ENCODE results near the gene GLIS1. TPM values are rescaled to one million over a fixed set of nuclear protein-coding genes. Genes with fewer than 3 reads are reported as not detected.

Gene GLIS1
- not detected in 2 replicates for total RNA-seq

DNA sequence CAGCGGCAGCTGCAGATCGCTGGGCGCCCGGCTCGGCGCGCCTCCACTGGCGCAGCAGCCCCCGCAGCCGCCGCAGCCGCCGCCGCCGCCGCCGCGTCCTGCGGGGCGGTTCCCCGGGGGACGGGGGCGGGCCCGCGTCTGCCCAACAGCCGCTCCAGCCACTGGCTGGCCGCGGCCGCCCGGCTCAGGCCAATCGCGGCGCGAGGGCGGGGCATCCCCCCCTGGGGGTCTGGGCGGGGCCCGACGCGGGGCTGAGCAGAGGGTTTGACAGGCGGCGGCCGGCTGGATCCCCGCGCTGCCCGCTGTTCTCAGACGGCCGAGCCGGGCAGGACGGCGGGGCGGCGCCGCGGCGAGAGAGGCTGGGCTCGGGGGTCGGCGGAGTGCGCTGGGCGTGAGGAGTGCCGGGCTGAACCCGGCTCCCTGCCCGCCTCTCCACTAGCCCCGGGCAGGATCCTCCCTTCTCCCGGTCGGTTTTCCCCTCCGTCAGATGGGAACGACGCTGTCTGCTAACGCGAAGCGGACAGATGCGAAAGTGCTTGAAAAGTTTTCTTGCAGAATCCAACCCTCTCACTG is at the start of gene GLIS1:
GLIS1 (minus strand) TSS at position 56 of the 573 bp plus-strand sequence. CDS start 1,100 bp downstream, outside the sequence.

DNA sequence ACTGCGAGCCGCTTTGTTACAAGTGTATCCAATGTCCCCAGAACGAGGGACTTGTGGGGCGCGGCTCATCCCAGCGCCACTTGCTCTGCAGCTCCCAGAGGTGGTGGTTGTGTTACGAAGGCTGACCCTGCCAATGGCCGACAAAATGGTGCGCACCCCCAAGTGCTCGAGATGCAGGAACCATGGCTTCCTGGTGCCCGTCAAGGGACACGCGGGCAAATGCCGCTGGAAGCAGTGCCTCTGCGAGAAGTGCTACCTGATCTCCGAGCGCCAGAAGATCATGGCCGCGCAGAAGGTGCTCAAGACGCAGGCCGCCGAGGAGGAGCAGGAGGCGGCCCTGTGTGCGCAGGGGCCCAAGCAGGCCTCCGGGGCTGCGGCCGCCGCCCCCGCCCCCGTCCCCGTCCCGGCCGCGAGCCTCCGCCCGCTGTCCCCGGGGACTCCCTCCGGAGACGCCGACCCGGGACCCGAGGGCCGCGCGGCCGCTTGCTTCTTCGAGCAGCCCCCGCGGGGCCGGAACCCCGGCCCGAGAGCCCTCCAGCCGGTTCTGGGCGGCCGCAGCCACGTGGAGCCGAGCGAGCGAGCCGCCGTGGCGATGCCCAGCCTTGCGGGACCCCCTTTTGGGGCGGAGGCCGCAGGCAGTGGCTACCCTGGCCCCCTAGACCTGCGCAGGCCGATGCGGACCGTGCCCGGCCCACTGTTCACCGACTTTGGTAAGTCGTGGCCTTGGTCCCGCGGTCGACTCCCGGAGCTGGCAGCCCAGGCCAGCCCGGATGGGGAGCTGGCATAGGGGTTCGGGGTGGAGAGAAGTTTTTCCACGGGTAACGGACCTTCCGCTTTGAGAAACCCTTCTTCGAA is 279.4 kb downstream of the GLIS1 start, which contains the start of gene DMRTB1:
DMRTB1 (plus strand) TSS at position 79 of the 855 bp plus-strand sequence; CDS start at position 134, 55 bp downstream.

Other genes starting within 250 kb of the GLIS1 start
- gene NDC1, start 99.1 kb upstream of the GLIS1 start, total RNA-seq, result 27.9 and 38.9 TPM in 2 replicates
- gene YIPF1, start 150.6 kb upstream of the GLIS1 start, total RNA-seq, result 20.8 and 25.1 TPM in 2 replicates
- gene DIO1, start 155.0 kb upstream of the GLIS1 start, total RNA-seq, result not detected in 2 replicates
- gene IFT25, start 206.5 kb upstream of the GLIS1 start, total RNA-seq, result 14.0 and 27.5 TPM in 2 replicates
- 23.1 and 27.5 TPM in 2 replicates for gene LRRC42, start 207.2 kb upstream of the GLIS1 start, total RNA-seq

All from epithelial cell of umbilical artery (primary cell).